NOMO-1 treated with DMSO at 0.1 percent for 48 hours (cell line): ENCODE data around the gene LFNG.

Experiments used
- DNase-seq: peaks from one replicate; lab custom pipeline; 2025; ENCODE audit not compliant: unreplicated experiment; lab: John Stamatoyannopoulos, UW

LFNG gene

DNA sequence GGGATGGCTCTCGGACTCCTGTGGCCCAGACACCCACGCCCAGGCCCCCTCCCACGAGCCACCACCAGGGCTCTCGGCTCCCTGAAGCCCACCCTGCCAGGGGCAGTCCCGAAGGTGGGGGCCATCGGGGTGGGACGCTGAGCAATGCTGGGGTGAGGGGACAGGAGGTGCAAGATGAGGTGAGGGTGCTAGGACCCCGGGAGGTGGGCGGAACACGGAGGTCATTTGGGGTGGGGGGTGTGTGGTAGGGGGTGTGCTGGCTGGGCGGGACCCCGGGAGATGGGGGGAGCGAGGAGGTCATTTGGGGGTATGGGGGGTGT, 17.0 kb upstream of the LFNG start:
- DNase-seq = no peak

DNA sequence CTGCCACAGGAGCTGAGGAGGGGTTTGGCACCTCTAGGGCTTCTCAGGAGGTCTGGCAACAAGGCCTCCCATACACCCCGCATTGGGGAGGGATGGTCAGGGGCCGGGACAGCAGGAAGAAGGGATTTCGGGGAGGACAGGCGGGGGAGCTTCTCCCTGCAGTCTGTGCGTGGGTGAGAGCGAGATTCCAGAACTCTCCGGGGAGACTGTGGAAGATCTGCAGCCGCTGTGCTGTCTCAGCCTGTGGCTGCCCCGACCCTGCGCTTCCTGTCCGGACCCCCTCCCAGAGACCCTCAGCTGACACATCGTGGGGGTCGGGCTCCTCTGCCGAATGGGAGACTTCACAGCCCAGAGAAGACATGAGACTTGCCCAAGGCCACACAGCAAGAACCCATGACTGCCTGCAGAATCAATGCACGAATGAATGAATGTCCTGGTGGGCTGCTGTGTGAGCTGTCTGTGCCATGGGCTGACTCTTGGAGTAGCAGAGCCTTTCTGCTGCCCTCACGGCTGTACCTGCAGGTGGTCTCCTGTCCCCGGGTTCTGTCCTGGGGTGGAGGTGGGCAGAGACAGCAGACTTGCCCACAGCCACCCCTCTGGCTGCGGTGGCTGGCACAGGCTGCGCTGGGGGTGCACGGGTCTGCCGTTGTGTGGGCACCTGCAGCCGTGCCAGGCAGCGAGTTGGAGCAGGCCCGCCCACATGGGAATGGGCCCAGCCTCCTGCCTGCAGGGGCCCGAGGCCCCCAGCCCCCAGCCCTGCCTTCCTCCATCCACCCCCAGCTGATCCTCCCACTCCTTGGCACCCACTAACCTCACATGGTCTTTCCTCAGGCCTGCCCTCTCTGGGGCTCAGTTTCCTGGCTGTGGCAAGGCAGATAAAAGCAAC, 16.3 kb upstream of the LFNG start:
- DNase-seq = no peak

- no peak for DNase-seq
These were observed 15.3 kb upstream of the LFNG start for GRCh38 chr7:2504128-2504888.

DNA sequence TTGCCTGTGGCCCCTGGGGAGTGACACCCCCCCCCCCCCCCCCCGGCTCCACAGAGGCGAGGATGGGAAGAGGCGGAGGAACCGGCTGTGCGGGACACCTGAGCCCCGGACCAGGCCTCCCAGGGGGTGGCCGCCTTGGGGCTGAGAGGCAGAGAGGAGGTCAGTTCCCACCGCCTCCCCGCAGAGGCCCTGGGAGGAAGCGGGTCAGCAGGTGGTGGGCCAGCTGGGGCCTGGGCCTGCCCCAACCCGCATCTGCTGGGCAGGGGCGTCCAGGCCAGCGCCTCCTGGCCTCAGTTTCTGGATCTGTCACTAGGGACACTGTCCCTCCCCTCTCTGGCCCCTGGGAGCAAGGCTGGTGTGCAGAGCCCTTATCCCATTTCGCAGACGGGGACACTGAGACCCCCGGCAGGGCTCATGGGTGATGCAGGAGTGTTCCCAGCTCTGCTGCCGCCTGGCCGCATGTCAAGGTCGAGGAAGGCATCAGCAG, 14.6 kb upstream of the LFNG start:
- no peak for DNase-seq

- no peak for DNase-seq
These were observed 14.2 kb upstream of the LFNG start for GRCh38 chr7:2505401-2505800.

DNA sequence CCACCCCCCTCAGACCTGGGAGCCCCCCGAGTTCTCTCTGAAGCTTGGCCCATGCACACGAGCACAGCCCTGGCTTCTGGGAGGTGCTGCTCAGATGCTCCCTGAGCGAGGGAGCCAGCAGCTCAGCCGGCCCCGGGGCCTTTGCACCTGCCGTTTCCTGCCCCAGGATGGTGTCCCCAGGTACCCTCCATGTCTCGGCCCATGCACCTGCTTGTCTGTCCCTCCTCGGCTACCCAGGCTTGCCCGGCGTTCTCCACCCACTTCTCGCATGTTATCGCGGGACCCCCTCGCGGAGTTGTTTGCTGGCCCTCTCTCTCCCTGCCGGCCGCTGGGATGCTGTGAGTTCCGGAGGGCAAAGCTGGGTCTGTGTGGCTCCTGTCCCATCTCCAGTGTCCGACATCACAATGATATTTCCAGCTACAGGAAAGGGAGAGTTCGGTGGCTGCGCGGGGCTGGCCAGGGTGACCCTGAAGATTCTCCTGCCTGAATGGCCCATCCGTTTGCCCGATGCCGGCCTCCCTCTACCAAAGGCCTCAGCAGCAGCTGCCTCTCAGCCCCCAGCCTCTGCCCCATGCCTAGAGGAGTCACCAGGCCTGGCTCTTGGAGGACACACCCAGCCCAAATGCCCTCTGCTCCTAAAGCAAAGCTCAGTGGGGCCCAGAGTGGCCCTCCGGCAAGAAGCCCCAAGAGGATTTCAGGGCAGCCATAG, 12.2 kb upstream of the LFNG start:
- DNase-seq = no peak

- no peak for DNase-seq
These were observed 11.7 kb upstream of the LFNG start for GRCh38 chr7:2507917-2508306.

DNA sequence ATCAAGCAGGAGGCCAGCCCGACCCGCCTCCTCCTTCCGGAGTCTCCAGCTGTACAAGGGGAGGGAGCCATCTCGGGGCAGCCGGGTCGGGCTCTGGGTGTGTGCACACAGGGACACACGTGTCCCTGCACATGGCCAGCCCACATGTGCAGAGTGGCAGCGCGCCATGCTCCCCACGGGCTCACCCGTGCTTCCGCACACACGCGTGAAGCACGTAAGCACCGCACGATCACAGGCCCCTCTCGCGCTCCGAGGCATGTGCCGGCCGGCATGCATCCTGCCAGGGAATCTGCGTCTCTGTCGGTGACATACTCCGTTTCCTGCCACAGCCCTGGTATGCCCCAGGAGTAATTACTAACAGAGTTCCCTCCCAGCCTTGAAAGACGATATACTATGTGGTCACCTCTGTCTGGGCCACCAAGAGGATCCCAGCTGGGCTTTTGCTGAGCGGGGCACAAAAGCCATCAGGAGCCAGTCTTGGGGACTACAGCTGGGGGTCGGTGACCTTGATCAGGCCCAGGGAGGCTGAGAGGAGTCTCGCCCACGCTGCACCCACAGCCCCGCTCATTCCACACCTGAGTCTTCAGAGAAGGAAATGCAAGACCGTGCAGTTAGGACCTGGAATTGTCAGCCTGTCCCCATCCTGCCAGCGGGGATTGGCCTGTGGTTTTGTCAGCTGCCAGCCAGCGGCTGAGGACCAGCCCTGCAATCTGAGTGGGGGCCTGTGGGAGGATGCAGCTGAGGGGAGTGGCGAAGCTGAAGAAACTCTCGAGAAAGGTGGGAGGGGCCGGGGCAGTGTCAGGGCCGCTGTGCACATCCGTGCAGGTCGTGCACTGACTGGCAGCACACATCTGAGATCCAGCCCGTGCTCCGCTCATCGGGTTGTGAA, 11.0 kb upstream of the LFNG start:
- DNase-seq = peak; percentile 76

GRCh38 chr7:2509298-2509906, 10.2 kb upstream of the LFNG start:
- no peak for DNase-seq

GRCh38 chr7:2510130-2510776, 9.3 kb upstream of the LFNG start:
- DNase-seq = no peak

GRCh38 chr7:2510909-2511768, 8.4 kb upstream of the LFNG start:
- DNase-seq = peak; percentile 70

DNA sequence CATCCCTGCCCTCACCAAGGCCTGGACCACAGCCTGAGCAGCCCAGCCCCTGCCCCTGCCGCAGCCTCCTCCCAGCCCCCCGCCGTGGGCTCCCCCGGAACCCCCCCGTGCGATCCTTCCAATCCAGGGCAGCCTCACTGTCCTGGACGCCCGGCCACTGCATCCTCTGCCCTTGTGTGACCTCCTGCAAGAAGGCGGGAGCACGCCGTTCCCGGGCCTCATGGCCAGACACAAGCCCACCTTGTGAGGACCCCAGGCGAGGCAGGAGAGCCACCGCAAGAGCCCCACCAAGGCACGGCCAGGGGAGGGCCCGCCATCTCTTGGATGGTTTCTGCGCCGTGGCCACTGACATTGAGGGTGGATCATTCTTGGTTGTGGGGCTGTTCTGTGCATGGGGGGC, 7.8 kb upstream of the LFNG start:
- no peak for DNase-seq

DNA sequence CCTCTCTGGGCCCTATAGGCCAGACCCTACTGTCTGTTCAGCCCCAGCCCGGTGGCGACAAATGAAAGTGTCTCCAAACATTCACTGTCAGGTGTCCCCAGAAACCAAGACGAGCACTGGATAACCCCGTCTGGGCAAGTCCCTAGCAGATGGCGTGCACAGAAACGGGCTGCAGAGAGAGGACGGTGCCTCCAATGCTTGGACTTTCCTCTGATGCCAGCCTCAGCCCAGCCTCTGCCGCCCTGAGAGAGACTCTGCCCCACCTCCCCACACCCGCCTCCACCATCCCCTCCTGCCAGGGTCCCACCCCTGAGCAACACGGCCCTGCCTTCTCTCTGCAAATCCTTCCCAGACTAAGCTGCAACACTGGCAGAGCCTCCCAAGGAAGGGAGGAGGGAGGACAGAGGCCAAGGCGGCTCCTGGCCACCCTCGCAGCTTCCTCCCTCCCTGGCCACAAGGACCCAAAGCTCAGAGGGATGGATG, 7.4 kb upstream of the LFNG start:
- no peak for DNase-seq

- no peak for DNase-seq
These were observed 6.9 kb upstream of the LFNG start for GRCh38 chr7:2512713-2513112.

GRCh38 chr7:2513702-2514101, 5.9 kb upstream of the LFNG start:
- DNase-seq = no peak

- DNase-seq = no peak
These were observed 4.8 kb upstream of the LFNG start for GRCh38 chr7:2514473-2515423.

GRCh38 chr7:2515424-2516193, 4.0 kb upstream of the LFNG start:
- DNase-seq = no peak
